GM12864 (cell line): Measurements from ENCODE around the gene EEF1AKMT1.
"Not testable (repeated sequence)": the region's sequence is repeated elsewhere in the genome, so short reads cannot be mapped to it uniquely, and the experiment has no call there.

Source experiments
- DNase-seq: peaks from one replicate; pipeline ENCODE4 v3.0.0-alpha.2; 2011; ENCODE audit warnings: low read depth
- H3K4me3 ChIP-seq: 2 replicates; pipeline ENCODE4 v1.5.1; 2011; ENCODE audit warnings: mild to moderate bottlenecking, low read depth, low read length, control low read depth
- CTCF ChIP-seq: IDR thresholded peaks from 2 replicates; pipeline ENCODE4 v1.5.1; 2011; ENCODE audit warnings: low read depth, mild to moderate bottlenecking, moderate library complexity, low read length, control low read depth, inconsistent platforms; ENCODE audit errors: missing control alignments

Gene EEF1AKMT1

GRCh38 chr13:20769091-20769490 lies 4.7 kb downstream of the EEF1AKMT1 start:
- no peak for DNase-seq
- H3K4me3 ChIP-seq: no peak overlapping the region
- TF ChIP-seq CTCF: no peak

GRCh38 chr13:20767309-20767943 lies 6.3 kb downstream of the EEF1AKMT1 start:
- DNase-seq: no peak
- H3K4me3 ChIP-seq: no peak overlapping the region
- TF ChIP-seq CTCF: no peak

GRCh38 chr13:20760872-20761271 lies 12.9 kb downstream of the EEF1AKMT1 start:
- no peak overlapping the region for H3K4me3 ChIP-seq
- DNase-seq: no peak
- no peak for TF ChIP-seq CTCF

- TF ChIP-seq CTCF: no peak
- H3K4me3 ChIP-seq: no peak overlapping the region
- DNase-seq: no peak
These were observed 19.8 kb downstream of the EEF1AKMT1 start for GRCh38 chr13:20754009-20754408.

GRCh38 chr13:20749377-20749776 lies 24.4 kb downstream of the EEF1AKMT1 start:
- no peak for DNase-seq
- no peak overlapping the region for H3K4me3 ChIP-seq
- no peak for TF ChIP-seq CTCF

- DNase-seq, H3K4me3 ChIP-seq: not testable (repeated sequence)
These were observed 29.8 kb downstream of the EEF1AKMT1 start for GRCh38 chr13:20743830-20744404.

- no peak for DNase-seq
- no peak overlapping the region for H3K4me3 ChIP-seq
- TF ChIP-seq CTCF: no peak
These were observed 33.7 kb downstream of the EEF1AKMT1 start for GRCh38 chr13:20740021-20740420.
